GM21576 (cell line): ENCODE measurements around the gene CASTOR1.

Experiments used
- ATAC-seq: cut with Tn5 transposase; IDR thresholded peaks from one replicate; pipeline ENCODE4 v1.9.1; 2021; ENCODE audit warnings: mild to moderate bottlenecking, moderate library complexity; ENCODE audit not compliant: unreplicated experiment

Gene CASTOR1

DNA sequence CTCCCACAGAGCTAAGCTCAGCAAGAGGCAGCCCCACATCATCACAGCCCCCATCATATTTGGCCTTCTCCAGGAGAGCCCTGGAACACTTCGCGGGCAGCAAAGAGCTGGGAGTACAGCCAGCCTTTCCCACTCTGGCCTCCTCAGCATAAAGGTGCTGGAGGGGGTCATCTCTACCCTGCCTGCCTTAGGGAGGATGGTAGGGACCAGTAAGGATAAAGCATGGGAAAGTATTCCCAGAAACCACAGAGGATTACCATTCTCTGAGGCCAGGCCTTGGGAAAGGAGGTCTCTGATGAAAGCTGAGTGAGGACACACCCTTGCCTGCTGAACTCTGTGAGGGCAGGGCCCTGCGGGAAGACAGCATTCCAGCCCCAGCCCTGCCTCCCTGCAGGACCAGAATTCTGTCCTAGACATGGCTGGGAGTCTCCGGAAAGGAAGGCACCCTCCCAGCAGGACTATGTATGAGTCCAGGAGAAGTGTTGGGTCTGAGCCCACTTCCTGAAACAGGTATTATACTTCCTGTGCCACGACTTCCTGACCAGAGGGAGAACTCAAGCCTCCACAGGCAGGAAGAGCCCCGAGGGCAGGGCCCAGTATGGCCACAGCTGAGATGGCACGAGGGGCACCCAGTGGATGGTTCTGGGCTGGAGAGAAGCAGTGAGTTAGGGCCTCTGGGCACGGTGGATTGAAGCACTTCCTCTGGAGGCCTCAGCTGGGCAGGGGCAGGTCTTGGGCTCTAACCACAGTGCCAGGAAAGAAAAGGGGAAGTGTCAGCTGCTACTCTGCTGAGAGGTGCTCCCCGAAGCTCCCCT lies 12.9 kb upstream of the CASTOR1 start:
- ATAC-seq, result no peak

DNA sequence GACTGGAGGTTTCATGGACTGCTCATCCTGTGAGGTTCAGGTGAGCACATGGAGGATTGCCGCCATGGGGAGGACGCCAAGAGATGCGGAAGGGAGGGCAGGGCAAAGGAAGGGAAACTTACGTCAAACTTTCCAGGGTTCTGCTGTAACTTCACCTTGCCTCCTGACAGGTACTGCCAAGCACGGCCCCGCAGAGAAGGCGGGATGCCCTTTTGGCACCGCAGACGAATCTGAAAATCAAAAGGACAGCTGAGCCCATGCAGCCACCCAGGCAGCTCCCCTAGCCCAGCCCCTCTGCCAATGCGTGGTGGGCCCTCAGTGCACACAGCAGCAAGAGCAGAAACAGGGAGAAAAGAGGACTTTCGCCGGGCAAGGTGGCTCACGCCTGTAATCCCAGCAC lies 10.0 kb upstream of the CASTOR1 start:
- ATAC-seq, result no peak

DNA sequence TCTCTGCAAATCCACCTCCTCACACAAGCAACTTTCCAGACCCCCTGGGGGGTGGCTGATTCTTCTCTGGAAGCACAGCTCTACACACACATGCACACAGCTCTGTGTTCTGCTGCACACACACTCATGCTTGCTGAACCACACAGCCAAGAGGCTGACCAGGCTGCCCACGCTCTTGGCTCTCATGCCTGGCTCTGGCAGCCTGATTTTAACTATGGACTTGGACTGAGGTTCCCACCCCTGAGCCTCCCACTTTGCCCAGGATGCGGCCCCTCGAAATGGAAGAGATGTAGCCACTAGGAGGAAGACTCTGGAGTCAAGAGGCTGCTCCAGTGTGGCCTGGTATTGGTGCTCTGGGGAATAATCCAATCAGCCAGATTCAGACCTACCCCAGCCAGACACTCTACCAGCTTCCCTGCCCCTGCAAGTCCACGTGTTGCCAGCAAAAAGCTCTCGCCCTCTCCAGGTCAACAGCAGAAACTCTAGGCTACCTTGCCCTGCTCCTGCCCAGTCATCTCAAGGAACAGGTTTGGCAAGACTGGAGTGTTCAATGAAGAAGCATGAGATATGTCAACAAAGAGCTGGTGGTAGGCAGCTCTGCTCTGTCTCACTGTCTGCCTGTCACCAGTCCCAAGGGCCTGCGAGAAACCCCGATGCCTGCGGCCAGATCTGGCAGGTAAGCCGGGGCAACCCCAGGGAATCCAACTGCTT lies 8.8 kb upstream of the CASTOR1 start:
- ATAC-seq, result no peak

DNA sequence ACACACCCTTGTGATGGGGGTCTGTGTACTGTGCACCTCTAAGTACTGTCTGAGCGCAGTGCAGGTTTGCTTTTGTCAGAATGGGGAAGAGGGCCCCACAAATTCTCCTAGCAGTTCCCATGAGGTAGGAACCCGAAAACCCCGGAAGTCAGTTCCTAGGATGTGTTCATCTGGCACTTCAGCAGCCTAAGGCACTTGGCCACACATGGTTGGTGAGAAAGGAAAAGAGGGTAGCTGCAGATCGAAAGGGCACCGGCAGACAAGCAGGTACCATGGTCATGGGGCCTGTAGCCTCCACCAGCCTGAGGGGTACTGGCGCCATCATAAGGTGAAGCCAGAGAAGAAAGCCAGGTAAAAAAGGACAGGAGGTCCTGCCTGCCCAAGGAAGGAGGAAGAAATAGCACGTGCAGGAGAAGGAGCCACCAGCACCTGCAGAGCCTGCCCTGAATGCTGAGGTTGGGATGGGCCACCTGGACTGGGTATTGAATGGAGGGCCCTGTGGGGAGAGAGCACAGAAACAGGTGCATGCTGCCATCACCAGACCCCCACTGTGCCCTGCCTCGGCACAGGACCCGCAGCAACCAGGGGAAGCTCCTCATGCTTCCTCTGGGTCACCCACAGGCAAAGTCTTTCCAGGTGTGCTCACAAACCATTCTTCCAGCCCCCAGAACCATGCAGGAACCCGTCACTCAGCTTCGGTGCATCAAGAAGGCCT lies 8.1 kb upstream of the CASTOR1 start:
- ATAC-seq, result no peak

DNA sequence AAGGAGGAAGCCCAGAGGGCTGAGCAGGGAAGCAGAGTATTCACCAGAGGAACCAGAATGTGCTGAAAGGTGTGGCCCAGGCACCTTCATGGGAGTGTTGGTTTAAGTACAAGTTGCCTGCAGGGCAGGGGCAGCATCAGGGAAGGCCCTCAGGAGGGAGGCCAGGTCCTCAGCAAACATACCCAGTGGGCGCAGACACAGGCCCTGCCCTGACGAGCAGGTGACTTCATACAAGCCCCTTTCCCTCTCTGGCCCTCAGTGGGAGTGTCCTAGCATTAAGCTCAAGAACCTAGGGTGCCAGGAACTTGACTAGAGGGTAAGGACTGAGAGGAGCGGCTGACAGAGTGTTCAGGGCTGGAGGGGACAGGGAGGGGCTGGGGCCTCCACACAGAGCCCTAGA lies 7.5 kb upstream of the CASTOR1 start:
- ATAC-seq, result no peak

DNA sequence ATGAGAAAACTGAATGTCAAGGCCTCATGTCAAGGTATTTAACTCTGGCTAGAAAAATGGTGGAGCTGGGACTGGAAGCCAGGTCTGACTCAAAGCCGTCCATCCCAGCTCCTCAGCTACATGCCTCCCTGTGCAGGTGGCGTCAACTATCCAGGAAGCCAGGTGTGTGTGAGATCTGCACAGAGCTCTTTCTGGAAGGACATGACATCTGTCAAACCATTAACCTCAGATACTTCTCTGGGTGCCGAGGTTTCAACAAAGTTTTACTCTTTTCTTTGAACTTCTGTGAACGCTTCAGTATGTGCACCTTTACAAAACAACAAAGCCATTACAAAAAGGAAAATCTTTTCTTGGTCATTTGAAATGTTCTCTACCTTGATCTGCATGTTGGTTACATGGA lies 7.0 kb upstream of the CASTOR1 start:
- ATAC-seq, result no peak

DNA sequence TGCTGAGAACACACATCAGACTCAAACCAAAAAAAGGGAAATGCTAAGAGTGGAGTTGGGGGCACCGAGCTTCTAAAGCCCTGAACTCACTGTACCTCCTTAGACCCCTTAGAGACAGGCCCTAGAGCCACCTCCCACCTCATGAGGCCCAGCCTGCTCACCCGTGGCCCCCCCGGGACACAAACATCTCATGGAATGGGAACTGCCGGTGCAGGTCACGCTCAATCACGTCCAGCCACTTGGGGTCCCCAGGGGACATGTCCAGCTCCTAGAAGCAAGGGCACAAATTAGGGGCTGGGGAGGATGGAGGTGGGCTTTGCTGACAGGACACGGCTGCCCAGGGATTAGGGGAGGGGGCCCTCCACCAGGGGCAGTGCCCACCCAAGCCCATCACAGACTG lies 6.3 kb upstream of the CASTOR1 start:
- ATAC-seq, result no peak

DNA sequence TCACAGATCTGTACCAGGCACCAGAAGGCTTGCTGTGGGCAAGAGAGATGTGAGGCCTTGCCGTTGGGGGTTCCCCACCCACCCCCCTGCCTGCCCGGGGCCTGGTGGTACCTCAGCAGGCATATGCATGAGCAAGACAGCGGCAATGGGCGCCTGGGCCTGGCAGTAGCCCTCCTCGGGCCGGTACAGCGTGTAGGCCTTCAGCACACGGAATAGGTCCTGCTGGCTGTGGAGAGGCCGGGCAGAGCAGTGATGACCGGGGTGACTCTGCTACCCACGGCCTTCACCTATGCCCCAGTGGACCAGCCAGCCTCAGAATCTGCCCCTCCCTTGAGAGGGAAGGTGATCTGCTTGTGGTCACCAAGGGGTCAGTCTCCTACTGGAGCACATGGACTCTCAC lies 5.5 kb upstream of the CASTOR1 start:
- ATAC-seq, result no peak

DNA sequence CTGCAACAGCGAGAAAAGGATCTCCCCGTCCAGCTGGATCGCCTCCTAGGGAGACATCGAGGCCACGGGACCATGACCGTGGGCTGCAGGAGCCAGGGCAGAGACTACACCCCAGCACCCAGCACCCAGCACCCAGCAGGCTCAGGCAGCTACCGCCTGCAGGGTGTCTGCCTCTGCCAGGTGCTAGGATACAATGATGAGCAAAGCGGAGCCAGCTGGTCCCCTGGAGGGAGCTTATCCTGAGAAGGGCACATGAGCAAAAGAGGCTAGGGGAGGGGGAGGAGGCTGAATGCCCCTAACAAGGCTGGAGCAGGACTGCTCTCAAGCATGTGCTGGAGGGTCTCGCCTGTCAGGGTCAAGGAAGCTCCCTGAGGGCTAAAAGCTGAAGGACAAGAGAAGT lies 4.8 kb upstream of the CASTOR1 start:
- ATAC-seq, result no peak

DNA sequence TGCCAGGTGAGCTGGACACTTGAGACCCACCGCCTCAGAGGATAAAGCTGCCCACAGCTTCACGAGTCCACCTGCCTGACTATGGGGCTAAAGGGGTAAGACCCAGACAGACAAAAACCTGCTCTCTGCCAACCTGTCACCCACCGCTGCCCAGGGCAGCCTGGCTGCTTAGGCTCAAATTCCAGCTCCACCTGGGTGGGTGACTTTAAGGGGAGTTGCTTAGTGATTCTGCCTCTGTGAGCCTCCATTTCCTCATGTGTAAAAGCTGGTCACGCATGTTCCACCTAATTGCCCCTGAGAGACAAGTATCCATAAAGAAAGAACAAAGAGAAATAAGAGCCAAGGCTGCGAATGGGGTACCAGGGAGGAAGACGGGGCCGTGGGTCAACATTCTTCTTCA lies 3.7 kb upstream of the CASTOR1 start:
- ATAC-seq, result no peak

DNA sequence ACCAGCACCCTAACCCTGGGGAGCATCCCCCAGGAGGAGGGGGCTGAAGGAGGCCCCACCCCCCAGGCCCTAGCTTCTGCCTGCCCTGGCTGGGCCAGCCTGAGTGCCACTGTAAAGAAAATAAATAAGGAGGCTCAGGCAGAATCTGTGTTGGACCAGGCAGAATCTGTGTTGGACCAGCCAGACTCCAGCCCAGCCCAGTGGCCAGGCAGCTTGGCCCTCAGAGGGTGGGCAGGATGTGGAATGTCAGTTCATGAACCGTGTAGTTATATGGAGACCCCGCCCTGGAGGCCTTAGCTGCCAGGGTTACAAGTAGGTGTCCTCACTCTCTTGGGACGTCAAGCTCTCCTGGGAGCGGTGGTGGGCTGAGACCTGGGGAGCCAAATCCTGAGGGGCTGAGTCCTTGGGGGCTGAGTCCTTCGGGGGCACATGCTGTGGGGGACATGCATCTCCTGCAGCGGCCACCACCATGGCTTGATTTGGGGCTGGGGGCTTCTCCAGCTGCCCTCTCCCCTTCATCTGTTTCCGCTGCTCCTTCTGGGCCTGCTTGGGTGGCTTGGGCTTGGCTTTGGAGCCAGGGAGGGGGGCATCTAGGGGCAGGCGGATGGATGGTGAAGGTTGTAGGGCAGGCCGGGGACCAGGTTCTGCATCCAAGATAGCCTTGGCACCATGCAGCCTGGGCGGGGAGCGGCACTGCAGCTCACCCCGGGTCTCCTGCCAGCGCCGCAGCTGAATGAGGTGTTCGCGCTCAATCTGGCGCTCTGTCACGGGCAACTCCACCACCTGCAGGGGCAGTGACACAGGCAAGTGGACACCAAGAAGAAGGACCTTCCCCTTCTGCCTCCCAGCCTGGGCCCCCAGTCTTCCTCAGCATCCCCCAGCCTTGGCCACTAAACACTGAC lies 3.0 kb upstream of the CASTOR1 start:
- no peak for ATAC-seq

DNA sequence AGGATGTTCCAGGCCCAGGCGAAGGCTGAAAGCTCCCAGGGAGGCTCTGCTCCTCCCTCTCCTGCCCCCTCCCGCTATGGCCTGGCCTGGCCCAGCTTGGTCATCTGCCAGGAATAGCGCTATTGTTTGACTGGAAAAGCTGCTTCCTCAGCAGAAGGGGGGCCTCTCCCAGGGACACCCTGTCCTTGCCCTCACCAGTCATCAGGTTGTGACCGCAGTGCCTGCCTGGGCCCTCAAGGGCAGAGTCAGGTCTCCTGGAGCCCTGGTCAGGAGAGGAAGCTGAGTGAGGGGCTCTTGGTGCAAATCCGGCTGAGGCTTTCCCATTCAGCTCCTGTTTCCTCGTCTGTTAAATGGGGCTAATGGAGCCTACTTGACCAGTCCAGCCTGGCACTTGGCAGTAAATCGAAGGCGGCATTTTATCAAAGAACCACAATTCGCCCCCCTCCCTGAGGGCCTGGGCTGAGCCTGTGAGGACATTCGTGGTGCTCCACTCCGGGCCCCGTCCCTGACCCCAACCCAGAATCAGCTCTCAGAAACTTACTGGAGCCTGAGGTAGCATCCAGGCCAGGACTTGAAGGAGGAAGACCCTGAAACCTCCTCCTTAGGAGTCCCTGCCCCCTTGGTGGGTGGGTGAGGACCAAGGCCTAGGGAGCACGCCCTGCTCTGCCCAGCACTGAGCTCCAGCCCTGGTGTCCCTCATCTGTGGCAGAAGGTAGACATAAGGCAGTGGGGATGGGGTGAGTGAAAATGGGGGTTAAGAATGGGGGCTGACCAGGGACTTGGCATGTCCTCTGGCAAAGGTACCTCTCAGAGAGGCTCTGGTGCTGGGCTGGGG lies 2.0 kb upstream of the CASTOR1 start:
- no peak for ATAC-seq

DNA sequence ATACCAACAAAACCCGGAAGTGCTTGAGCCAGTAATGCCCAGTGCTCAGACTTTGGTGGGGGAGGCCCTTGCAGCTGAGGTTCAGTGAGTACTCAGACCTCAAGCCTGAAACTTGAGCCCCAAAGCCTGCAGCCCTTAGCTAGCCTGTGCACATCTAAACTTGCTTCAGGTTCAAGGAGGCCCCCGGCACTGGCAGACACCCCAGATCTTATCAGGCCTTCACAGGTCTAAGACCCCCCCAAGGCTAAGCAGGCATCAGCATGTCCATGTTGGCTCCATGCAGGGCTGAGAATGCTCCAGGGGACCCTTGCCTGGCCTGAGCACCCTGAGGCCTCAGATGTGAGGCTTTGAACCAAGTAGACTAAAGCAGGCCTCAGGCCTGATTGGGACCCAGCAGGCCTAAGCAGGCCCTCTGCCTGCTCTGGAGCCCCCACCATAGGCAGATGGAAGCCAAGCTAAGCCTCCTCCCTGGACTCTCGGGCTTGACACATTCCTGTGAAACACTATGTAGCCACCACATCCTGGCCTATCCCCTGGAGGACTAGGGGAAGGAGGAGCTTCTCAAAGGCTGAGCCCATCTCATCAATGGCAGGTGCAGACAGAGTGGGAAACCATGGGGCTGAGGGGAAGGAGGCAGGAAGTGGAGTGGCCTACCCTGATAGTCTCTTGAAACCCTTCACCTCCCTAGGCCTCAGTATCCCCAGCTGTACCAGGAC lies 1.2 kb upstream of the CASTOR1 start:
- ATAC-seq, result no peak

DNA sequence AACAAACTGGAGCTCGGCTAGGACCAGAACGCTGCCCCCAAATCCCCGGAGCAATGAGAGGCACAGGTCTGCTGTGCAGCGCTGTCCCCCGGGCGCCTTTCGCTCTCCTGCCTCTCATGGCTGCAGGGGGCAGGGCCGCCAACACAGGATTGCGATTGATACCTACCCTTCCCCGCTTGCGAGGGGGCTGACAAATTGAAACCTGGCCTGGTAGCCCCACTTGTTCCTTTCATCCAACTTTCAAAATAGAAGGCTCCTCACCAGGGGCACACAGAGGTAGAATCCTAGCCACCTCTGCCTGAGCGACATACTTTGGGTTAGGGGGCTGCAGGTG lies 642 bp upstream of the CASTOR1 start:
- ATAC-seq, result peak; percentile 15

DNA sequence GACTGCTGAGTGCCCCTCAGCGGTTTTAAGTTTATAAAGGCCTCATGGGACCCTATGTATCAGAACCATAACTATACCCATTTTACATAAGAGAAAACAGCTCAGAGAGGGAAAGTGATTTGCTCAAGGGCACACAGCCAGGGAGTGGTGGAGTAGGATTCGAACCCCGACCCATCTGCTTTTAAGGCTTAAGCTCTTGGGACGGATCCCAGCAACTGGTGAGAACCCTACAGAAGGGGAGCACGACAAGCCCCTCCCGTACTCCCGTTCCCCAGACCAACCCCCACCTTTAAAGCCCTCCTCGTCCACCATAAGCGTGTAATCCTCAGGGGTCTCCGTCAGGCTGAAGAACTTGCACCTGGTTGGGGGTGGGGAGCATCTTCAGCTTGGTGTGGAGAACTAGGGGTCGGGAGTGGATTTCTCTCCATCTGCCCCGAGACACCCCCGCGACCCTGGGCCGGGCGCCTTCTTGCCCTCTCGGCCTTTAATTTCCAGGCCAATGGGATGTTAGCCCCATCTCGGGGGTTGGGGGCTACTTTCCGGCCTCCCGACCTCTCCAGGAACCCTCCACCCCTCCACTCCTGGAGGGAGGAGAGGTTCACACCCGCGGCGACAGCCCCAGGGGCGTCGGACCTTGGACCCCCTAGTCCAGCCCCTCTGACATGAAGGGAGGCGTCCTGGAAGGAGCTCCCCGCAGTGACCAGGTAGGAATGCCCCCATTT lies 725 bp downstream of the CASTOR1 start:
- no peak for ATAC-seq

DNA sequence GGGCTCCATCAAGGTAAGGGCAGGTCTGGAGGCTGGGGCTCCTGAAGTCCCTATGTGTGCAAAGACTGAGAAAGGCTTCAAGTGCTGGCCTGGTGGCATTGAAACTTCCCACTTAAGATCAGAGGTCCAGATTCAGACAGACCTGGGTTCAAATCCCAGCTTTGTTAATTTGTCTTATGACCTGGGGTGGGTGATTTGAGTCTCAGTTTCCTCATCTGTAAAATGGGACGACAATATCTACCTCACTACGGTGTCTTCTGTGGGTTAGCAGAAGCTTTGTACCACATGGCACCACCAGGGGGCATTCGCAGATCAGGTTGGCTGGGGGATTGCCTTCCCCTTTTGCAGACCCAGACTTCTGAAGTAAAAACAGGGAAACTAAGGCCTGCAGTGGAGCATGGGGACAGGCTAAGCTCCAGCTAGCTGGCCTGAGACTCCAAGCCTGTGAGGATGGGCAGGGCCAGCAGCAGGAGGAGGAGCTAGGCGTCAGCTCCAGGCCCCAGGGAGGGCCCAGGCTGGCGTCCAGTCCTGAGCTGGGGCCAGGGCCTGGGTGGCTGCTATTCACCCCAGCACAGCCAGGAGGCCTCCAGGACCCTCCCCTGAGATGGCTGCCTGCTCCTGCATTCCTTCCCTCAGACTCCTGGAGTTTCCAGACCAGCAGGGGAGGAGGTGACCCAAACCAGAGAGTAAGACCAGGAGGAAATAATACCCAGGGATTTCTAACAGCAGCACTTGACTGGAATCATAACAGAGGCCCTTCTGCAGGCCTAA lies 1.5 kb downstream of the CASTOR1 start:
- ATAC-seq, result no peak

DNA sequence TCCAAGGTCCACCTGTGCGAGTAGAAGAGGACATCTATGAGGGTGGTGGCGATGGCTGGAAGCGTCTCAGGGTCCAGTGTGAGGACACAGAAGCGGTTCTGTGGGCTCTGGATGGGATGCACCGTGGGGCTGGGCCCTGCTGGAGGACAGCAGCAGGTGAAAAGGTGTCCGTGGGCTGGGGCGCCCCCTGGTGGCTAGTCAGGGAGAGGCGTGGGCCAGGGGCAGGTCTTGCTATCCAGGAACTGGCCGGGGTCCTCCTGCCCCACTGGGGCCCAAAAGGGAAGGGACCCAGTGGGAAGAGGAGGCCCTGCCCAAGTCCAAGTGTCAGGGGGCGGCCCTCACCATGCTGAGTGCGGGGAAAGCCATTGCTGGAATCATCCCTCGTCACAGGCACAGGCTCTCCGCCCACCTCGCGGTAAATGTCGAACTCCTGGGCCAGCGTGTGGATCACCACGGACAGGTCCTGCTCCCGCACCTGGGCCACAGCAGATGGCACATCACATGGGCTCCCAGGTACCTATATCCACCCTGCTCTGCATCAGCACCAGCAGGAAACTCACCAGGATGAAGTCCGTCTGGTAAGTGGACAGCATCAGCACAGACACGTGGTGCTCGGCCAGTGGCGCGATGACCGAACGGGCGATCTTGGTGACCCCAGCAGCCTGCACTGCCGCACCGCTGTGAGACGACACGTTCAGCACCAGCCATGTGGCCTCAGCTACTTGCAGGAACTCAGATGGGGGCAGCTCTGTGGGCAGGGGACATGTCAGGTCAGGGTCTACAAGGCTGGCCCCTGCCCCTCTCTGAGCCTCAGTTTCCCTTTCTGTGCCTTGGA lies 2.3 kb downstream of the CASTOR1 start:
- no peak for ATAC-seq
